HCT116 (cell line): ENCODE results near the gene NRIP3.

Experiments used
- CEBPB ChIP-seq: IDR thresholded peaks from 2 replicates; pipeline ENCODE4 v1.6.1; 2012; ENCODE audit warnings: low read depth
- EGR1 ChIP-seq: IDR thresholded peaks from 2 replicates; pipeline ENCODE4 v1.6.1; 2012; ENCODE audit warnings: low read depth
- EZH2 ChIP-seq: fragments of 200-600 bp; sonication (generic); IDR thresholded peaks from 2 replicates; pipeline ENCODE4 v1.6.1; 2017; ENCODE audit warnings: antibody characterized with exemption, mixed run types
- POLR2A ChIP-seq: IDR thresholded peaks from 2 replicates; pipeline ENCODE4 v1.7.0; 2011; ENCODE audit warnings: borderline replicate concordance; ENCODE audit not compliant: insufficient read depth, insufficient read length; ENCODE audit errors: extremely low read depth
- POLR2AphosphoS5 ChIP-seq: IDR thresholded peaks from 2 replicates; pipeline ENCODE4 v1.6.1; 2011; ENCODE audit warnings: mild to moderate bottlenecking, low read depth, low read length, moderate library complexity
- RAD21 ChIP-seq: IDR thresholded peaks from 2 replicates; pipeline ENCODE4 v1.6.1; 2012; ENCODE audit warnings: low read depth, mild to moderate bottlenecking
- SIN3A ChIP-seq: IDR thresholded peaks from 2 replicates; pipeline ENCODE4 v1.6.1; 2012; ENCODE audit warnings: low read depth
- SRF ChIP-seq: IDR thresholded peaks from 2 replicates; pipeline ENCODE4 v1.6.1; 2012; ENCODE audit warnings: low read depth
- YY1 ChIP-seq: IDR thresholded peaks from 2 replicates; pipeline ENCODE4 v1.6.1; 2011; ENCODE audit warnings: low read length, low read depth, moderate library complexity, mild to moderate bottlenecking; ENCODE audit not compliant: insufficient replicate concordance; ENCODE audit errors: extremely low read depth
- TF ChIP-seq, protein P1 (sequence below): IDR thresholded peaks from 2 replicates; pipeline ENCODE4 v1.6.1; 2012; ENCODE audit warnings: low read depth
- TF ChIP-seq, protein P2 (sequence below), 3 experiments: fragments of 200-600 bp in 1 of 3; sonication (generic) in 1 of 3; IDR thresholded peaks in 2 of 3; conservative IDR thresholded peaks in 1 of 3; 2 replicates each; pipeline ENCODE4 v1.5.1; 2012 to 2017; ENCODE audit warnings: low read depth in 2 of 3, low read length in 2 of 3, antibody characterized with exemption in 1 of 3, borderline replicate concordance in 1 of 3, control low read depth in 1 of 3, mild to moderate bottlenecking in 1 of 3, mixed read lengths in 1 of 3, mixed run types in 1 of 3, moderate library complexity in 1 of 3; ENCODE audit not compliant: insufficient read depth in 1 of 3
- TF ChIP-seq, protein P3 (sequence below): IDR thresholded peaks from 2 replicates; pipeline ENCODE4 v1.6.1; 2012
- TF ChIP-seq, protein P4 (sequence below): IDR thresholded peaks from 2 replicates; pipeline ENCODE4 v1.6.1; 2012

DNA sequence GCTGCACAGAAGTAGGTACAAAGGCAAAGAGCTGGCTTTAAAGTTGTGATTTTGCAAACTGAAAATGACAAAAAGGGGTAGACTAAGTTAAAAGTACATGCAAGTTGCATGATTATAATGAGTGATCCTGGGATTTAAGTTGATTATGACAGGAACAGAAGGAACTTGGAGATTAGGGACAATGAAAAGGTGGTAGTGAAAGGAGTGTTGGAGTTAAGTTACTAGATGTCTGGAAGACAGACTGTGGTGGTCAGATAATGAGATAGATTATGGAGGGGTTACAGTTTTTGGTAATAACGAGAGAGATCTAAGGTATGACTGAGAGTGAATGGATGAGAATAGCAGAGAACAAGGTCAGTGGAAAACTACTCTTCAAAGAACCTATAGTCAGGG is 31.9 kb downstream of the NRIP3 start:
- TF ChIP-seq EGR1, result no peak
- no peak for TF ChIP-seq POLR2AphosphoS5
- no peak for TF ChIP-seq CEBPB
- TF ChIP-seq POLR2A, result no peak
- TF ChIP-seq, protein P1, sequence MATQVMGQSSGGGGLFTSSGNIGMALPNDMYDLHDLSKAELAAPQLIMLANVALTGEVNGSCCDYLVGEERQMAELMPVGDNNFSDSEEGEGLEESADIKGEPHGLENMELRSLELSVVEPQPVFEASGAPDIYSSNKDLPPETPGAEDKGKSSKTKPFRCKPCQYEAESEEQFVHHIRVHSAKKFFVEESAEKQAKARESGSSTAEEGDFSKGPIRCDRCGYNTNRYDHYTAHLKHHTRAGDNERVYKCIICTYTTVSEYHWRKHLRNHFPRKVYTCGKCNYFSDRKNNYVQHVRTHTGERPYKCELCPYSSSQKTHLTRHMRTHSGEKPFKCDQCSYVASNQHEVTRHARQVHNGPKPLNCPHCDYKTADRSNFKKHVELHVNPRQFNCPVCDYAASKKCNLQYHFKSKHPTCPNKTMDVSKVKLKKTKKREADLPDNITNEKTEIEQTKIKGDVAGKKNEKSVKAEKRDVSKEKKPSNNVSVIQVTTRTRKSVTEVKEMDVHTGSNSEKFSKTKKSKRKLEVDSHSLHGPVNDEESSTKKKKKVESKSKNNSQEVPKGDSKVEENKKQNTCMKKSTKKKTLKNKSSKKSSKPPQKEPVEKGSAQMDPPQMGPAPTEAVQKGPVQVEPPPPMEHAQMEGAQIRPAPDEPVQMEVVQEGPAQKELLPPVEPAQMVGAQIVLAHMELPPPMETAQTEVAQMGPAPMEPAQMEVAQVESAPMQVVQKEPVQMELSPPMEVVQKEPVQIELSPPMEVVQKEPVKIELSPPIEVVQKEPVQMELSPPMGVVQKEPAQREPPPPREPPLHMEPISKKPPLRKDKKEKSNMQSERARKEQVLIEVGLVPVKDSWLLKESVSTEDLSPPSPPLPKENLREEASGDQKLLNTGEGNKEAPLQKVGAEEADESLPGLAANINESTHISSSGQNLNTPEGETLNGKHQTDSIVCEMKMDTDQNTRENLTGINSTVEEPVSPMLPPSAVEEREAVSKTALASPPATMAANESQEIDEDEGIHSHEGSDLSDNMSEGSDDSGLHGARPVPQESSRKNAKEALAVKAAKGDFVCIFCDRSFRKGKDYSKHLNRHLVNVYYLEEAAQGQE, result no peak
- TF ChIP-seq, protein P2, sequence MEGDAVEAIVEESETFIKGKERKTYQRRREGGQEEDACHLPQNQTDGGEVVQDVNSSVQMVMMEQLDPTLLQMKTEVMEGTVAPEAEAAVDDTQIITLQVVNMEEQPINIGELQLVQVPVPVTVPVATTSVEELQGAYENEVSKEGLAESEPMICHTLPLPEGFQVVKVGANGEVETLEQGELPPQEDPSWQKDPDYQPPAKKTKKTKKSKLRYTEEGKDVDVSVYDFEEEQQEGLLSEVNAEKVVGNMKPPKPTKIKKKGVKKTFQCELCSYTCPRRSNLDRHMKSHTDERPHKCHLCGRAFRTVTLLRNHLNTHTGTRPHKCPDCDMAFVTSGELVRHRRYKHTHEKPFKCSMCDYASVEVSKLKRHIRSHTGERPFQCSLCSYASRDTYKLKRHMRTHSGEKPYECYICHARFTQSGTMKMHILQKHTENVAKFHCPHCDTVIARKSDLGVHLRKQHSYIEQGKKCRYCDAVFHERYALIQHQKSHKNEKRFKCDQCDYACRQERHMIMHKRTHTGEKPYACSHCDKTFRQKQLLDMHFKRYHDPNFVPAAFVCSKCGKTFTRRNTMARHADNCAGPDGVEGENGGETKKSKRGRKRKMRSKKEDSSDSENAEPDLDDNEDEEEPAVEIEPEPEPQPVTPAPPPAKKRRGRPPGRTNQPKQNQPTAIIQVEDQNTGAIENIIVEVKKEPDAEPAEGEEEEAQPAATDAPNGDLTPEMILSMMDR (IDR thresholded peaks at IDR 0.05 in 2 of 3, conservative IDR thresholded peaks at IDR 0.05 in 1 of 3; ENCODE audit: borderline replicate concordance in 1 of 3, insufficient read depth in 1 of 3, low read depth in 2 of 3, low read length in 2 of 3), result no peak
- TF ChIP-seq, protein P3, sequence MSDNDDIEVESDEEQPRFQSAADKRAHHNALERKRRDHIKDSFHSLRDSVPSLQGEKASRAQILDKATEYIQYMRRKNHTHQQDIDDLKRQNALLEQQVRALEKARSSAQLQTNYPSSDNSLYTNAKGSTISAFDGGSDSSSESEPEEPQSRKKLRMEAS, result no peak
- TF ChIP-seq RAD21, result no peak
- TF ChIP-seq, protein P4, sequence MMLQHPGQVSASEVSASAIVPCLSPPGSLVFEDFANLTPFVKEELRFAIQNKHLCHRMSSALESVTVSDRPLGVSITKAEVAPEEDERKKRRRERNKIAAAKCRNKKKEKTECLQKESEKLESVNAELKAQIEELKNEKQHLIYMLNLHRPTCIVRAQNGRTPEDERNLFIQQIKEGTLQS, result no peak
- TF ChIP-seq SIN3A, result no peak
- TF ChIP-seq EZH2, result no peak
- no peak for TF ChIP-seq YY1
- no peak for TF ChIP-seq SRF
